ENCODE measurements around the gene NPLOC4. TPM values are rescaled to one million over a fixed set of nuclear protein-coding genes. Genes with fewer than 3 reads are reported as not detected.

Gene NPLOC4
- total and polyA plus RNA-seq, 8 donors = 24.0 to 284 (median 54.8) TPM

- H3K4me3 ChIP-seq = peak overlapping the region; percentile 79 to 97 (median 89)
- H3K9me3 ChIP-seq = no peaks in the 10 kb centered on the region
- intact Hi-C loops (cut with DNase I; ENCODE audit: low total_unique reads) = no loop called here
- peak overlapping the region; percentile 93 to 100 (median 100) for H3K27ac ChIP-seq
- peaks cover 6 to 48% (median 30%) of the 10 kb centered on the region in 4 donors for H3K4me1 ChIP-seq
- DNase-seq = no peak
- 3 to 5% (median 4%) methylated on average over 22 of the region's 22 CpGs for whole genome bisulfite sequencing, 5 donors
- TF ChIP-seq POLR2A (IDR thresholded peaks at IDR 0.05) (no peak), CTCF (IDR thresholded peaks at IDR 0.05) (no peak), EP300 (IDR thresholded peaks at IDR 0.05) (no peak), POLR2AphosphoS5 (IDR thresholded peaks at IDR 0.05) (peak in 2 of 3 donors; percentile 15 to 35)
- H3K27me3 ChIP-seq = no peaks in the 10 kb centered on the region
- peaks cover 29 to 40% (median 36%) of the 10 kb centered on the region in 4 donors for H3K36me3 ChIP-seq
Measured at GRCh38 chr17:81509972-81510784, 126.7 kb downstream of the NPLOC4 start.

GRCh38 chr17:81509207-81509971 is 127.5 kb downstream of the NPLOC4 start:
- Histone ChIP-seq H3K4me1 (peaks cover 6 to 46% (median 30%) of the 10 kb centered on the region in 4 donors), H3K27ac (peak overlapping the region; percentile 59 to 100 (median 100)), H3K4me3 (peak overlapping the region; percentile 79 to 97 (median 89)), H3K27me3 (no peaks in the 10 kb centered on the region), H3K36me3 (peaks cover 29 to 40% (median 36%) of the 10 kb centered on the region in 4 donors), H3K9me3 (no peaks in the 10 kb centered on the region)
- peak in 1 of 4 donors; percentile 12 for TF ChIP-seq POLR2A (IDR thresholded peaks at IDR 0.05)
- TF ChIP-seq POLR2AphosphoS5 (IDR thresholded peaks at IDR 0.05) = peak in 2 of 3 donors; percentile 22 to 40
- TF ChIP-seq CTCF (IDR thresholded peaks at IDR 0.05) = no peak
- TF ChIP-seq EP300 (IDR thresholded peaks at IDR 0.05) = no peak
- 12 to 16% (median 13%) methylated on average over 12 of the region's 12 CpGs for WGBS, 5 donors
- peak in 1 of 2 donors; percentile 43 for DNase-seq
- intact Hi-C loops (cut with DNase I; ENCODE audit: low total_unique reads) = no loop called here

- intact Hi-C loops (cut with DNase I; ENCODE audit: low total_unique reads) = no loop called here
- peak overlapping the region; percentile 34 to 100 (median 100) for H3K27ac ChIP-seq
- H3K9me3 ChIP-seq = no peaks in the 10 kb centered on the region
- TF ChIP-seq POLR2AphosphoS5 (IDR thresholded peaks at IDR 0.05) (peak in 2 of 3 donors; percentile 21 to 86), EP300 (IDR thresholded peaks at IDR 0.05) (no peak), CTCF (IDR thresholded peaks at IDR 0.05) (no peak)
- peaks cover 29 to 40% (median 36%) of the 10 kb centered on the region in 4 donors for H3K36me3 ChIP-seq
- peak overlapping the region; percentile 79 to 97 (median 89) for H3K4me3 ChIP-seq
- H3K4me1 ChIP-seq = peaks cover 6 to 41% (median 28%) of the 10 kb centered on the region in 4 donors
- no peak for DNase-seq
- no peaks in the 10 kb centered on the region for H3K27me3 ChIP-seq
- 43 to 61% (median 54%) methylated on average over 9 to 10 of the region's 10 CpGs for WGBS, 5 donors
Measured at GRCh38 chr17:81508639-81509206, 128.2 kb downstream of the NPLOC4 start.

Small RNA genes lying within 50 kb of the gene (small RNA-seq; reads per million reads assigned to genes)
- gene RF00019 = 0 reads per million in 4 donors

Other genes starting within 250 kb of the NPLOC4 start
- gene BAHCC1, start 241.7 kb downstream of the NPLOC4 start, total RNA-seq = 10 to 100 TPM in 4 of 5 donors, 1 to 10 TPM in 1; 8.6 to 56.2 (median 15.2) TPM
- gene BAHCC1, start 241.7 kb downstream of the NPLOC4 start, polyA plus RNA-seq = 1 to 10 TPM; 4.9 to 6.6 (median 5.1) TPM
- gene ACTG1, start 124.3 kb downstream of the NPLOC4 start, total RNA-seq = 1,000 to 10,000 TPM in 4 of 5 donors, 100 to 1,000 TPM in 1; 978 to 2,952 (median 1,777) TPM
- 1,000 to 10,000 TPM; 1,866 to 2,457 (median 2,070) TPM for gene ACTG1, start 124.3 kb downstream of the NPLOC4 start, polyA plus RNA-seq
- 10 to 100 TPM in 1 of 5 donors, 1 to 10 TPM in 3, not detected in 1; 2.8 to 21.7 (median 6.2) TPM for gene FSCN2, start 108.7 kb downstream of the NPLOC4 start, total RNA-seq
- gene FSCN2, start 108.7 kb downstream of the NPLOC4 start, polyA plus RNA-seq = 1 to 10 TPM in 2 of 3 donors, under 1 TPM in 1; 0.90 to 2.7 (median 2.1) TPM
- 100 to 1,000 TPM in 1 of 5 donors, 10 to 100 TPM in 4; 11.9 to 130 (median 51.8) TPM for gene FAAP100, start 84.8 kb downstream of the NPLOC4 start, total RNA-seq
- gene FAAP100, start 84.8 kb downstream of the NPLOC4 start, polyA plus RNA-seq = 10 to 100 TPM; 12.2 to 17.1 (median 17.0) TPM
- gene TSPAN10, start 84 bp upstream of the NPLOC4 start, total RNA-seq = not detected
- gene TSPAN10, start 84 bp upstream of the NPLOC4 start, polyA plus RNA-seq = 1 to 10 TPM; 1.1 to 1.5 (median 1.2) TPM
- gene PDE6G, start 19.4 kb upstream of the NPLOC4 start, total RNA-seq = 1 to 10 TPM in 1 of 5 donors, not detected in 4; 2.0 TPM
- gene PDE6G, start 19.4 kb upstream of the NPLOC4 start, polyA plus RNA-seq = 1 to 10 TPM in 1 of 3 donors, under 1 TPM in 2; 0.85 to 2.6 (median 0.93) TPM
- gene OXLD1, start 29.5 kb upstream of the NPLOC4 start, total RNA-seq = 100 to 1,000 TPM in 2 of 5 donors, 10 to 100 TPM in 1, 1 to 10 TPM in 1, not detected in 1; 9.9 to 112 (median 61.2) TPM
- 10 to 100 TPM; 59.6 to 82.2 (median 64.5) TPM for gene OXLD1, start 29.5 kb upstream of the NPLOC4 start, polyA plus RNA-seq
- gene CCDC137, start 29.6 kb upstream of the NPLOC4 start, total RNA-seq = 100 to 1,000 TPM in 1 of 5 donors, 10 to 100 TPM in 1, 1 to 10 TPM in 2, under 1 TPM in 1; 0.58 to 279 (median 9.4) TPM
- gene CCDC137, start 29.6 kb upstream of the NPLOC4 start, polyA plus RNA-seq = 10 to 100 TPM; 18.2 to 26.0 (median 23.3) TPM
- gene ARL16, start 46.7 kb upstream of the NPLOC4 start, total RNA-seq = 100 to 1,000 TPM in 1 of 5 donors, 10 to 100 TPM in 3, 1 to 10 TPM in 1; 8.1 to 109 (median 25.7) TPM
- gene ARL16, start 46.7 kb upstream of the NPLOC4 start, polyA plus RNA-seq = 10 to 100 TPM; 43.5 to 67.1 (median 55.6) TPM
- 100 to 1,000 TPM in 4 of 5 donors, 10 to 100 TPM in 1; 52.0 to 275 (median 142) TPM for gene HGS, start 46.9 kb upstream of the NPLOC4 start, total RNA-seq
- gene HGS, start 46.9 kb upstream of the NPLOC4 start, polyA plus RNA-seq = 100 to 1,000 TPM in 2 of 3 donors, 10 to 100 TPM in 1; 86.1 to 138 (median 105) TPM
- gene MRPL12, start 66.3 kb upstream of the NPLOC4 start, total RNA-seq = 100 to 1,000 TPM in 1 of 5 donors, 10 to 100 TPM in 3, 1 to 10 TPM in 1; 3.5 to 146 (median 47.8) TPM
- gene MRPL12, start 66.3 kb upstream of the NPLOC4 start, polyA plus RNA-seq = 100 to 1,000 TPM in 2 of 3 donors, 10 to 100 TPM in 1; 90.6 to 178 (median 158) TPM
- 10 to 100 TPM in 3 of 5 donors, 1 to 10 TPM in 2; 3.5 to 55.6 (median 17.6) TPM for gene SLC25A10, start 75.2 kb upstream of the NPLOC4 start, total RNA-seq
- gene SLC25A10, start 75.2 kb upstream of the NPLOC4 start, polyA plus RNA-seq = 10 to 100 TPM; 33.2 to 40.7 (median 34.1) TPM
- under 1 TPM in 1 of 5 donors, not detected in 4; 0.55 TPM for gene GCGR, start 167.0 kb upstream of the NPLOC4 start, total RNA-seq
- gene GCGR, start 167.0 kb upstream of the NPLOC4 start, polyA plus RNA-seq = under 1 TPM in 1 of 3 donors, not detected in 2; 0.38 TPM
- gene MCRIP1, start 196.2 kb upstream of the NPLOC4 start, total RNA-seq = 100 to 1,000 TPM in 1 of 5 donors, 10 to 100 TPM in 4; 23.7 to 150 (median 51.0) TPM
- 100 to 1,000 TPM; 104 to 144 (median 114) TPM for gene MCRIP1, start 196.2 kb upstream of the NPLOC4 start, polyA plus RNA-seq
- not detected for gene PPP1R27, start 197.9 kb upstream of the NPLOC4 start, total RNA-seq
- gene PPP1R27, start 197.9 kb upstream of the NPLOC4 start, polyA plus RNA-seq = 1 to 10 TPM in 1 of 3 donors, under 1 TPM in 1, not detected in 1; 0.58 to 2.0 TPM
- gene P4HB, start 223.4 kb upstream of the NPLOC4 start, total RNA-seq = 1,000 to 10,000 TPM in 2 of 5 donors, 100 to 1,000 TPM in 3; 401 to 1,308 (median 815) TPM
- gene P4HB, start 223.4 kb upstream of the NPLOC4 start, polyA plus RNA-seq = 100 to 1,000 TPM; 426 to 709 (median 528) TPM
- gene ARHGDIA, start 234.2 kb upstream of the NPLOC4 start, total RNA-seq = 100 to 1,000 TPM in 3 of 5 donors, 10 to 100 TPM in 2; 57.1 to 435 (median 117) TPM
- 100 to 1,000 TPM; 154 to 240 (median 212) TPM for gene ARHGDIA, start 234.2 kb upstream of the NPLOC4 start, polyA plus RNA-seq

Measured in stomach (tissue), 9 donors.